ENCODE data around the gene USP2.
"Not testable (repeated sequence)": the region's sequence is repeated elsewhere in the genome, so short reads cannot be mapped to it uniquely, and the experiment has no call there.

The USP2 gene

DNA sequence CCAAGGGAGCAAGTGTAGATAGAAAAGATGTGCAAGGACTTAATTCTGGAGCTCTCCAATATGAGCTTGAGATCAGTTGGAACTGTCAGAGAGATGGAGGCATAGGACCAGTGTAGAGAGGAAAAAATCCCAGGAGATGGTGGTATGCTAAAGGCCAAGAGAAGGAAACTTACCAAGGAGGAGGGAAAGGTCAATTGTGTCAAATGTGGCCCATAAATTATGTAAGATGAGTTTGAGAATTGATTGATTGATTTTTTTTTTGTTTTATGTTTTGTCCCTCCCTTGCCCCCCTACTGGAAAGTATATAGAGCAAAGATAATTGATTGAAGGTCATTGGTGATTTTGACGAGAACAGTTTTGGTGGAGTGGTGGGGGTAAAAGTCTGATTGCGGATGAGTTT lies 2.8 kb upstream of the USP2 start:
- no peak overlapping the region for H3K4me3 ChIP-seq (ENCODE audit: low read depth in 1 of 2, low read length in 2 of 2)
- no peak overlapping the region for H3K9ac ChIP-seq (ENCODE audit: low read length)
- H3K36me3 ChIP-seq (ENCODE audit: insufficient read depth, low read length), result no peaks in the 10 kb centered on the region
- peaks cover 17% of the 10 kb centered on the region for H3K4me1 ChIP-seq (ENCODE audit: insufficient read depth, low read length)
- H3K9me3 ChIP-seq (ENCODE audit: low read length), result no peaks in the 10 kb centered on the region
- no peaks in the 10 kb centered on the region for H3K27me3 ChIP-seq (ENCODE audit: control insufficient read depth in 1 of 2, insufficient read depth in 2 of 2, low read length in 2 of 2)
- no peak overlapping the region for H3K27ac ChIP-seq (ENCODE audit: low read depth, low read length)

DNA sequence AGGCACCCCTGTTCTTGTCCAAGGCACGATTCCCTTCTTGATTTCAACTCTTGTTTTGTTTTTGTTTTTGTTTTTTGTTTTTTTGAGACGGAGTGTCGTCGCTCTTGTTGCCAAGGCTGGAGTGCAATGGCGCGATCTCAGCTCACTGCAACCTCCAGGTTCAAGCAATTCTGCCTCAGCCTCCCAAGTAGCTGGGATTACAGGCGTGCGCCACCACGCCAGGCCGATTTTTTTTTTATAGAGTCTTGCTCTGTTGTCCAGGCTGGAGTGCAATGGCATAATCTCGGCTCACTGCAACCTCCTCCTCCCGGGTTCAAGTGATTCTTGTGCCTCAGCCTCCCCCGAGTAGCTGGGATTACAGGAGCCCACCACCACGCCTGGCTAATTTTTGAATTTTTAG lies 1.0 kb upstream of the USP2 start:
- not testable (repeated sequence) for H3K9me3 ChIP-seq (ENCODE audit: low read length); H3K9ac ChIP-seq (ENCODE audit: low read length); H3K36me3 ChIP-seq (ENCODE audit: insufficient read depth, low read length); H3K27ac ChIP-seq (ENCODE audit: low read depth, low read length); H3K27me3 ChIP-seq (ENCODE audit: control insufficient read depth in 1 of 2, insufficient read depth in 2 of 2, low read length in 2 of 2)
- Histone ChIP-seq H3K4me3 (ENCODE audit: low read depth in 1 of 2, low read length in 2 of 2) (peak overlapping the region in 1 of 2 donors; percentile 76), H3K4me1 (ENCODE audit: insufficient read depth, low read length) (peaks cover 17% of the 10 kb centered on the region)

DNA sequence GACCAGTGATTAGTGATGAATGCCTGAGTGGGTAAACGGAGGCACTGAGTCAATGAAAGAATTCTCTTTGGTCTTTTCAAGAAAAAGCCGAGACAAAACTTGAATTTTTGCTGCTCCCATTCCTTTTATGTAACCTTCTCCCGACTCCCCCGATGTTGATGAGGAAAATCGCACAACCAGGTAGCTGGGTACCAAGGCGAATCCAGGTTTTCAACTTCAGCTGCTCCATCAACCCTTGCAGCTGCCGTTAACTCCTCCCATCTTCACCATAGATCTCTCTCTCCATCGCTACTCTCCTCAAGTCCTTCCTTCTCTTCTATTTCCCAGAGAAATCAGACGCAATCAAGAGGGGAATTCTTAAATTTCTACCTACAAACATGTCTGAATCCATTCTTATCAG lies 611 bp upstream of the USP2 start:
- H3K27ac ChIP-seq (ENCODE audit: low read depth, low read length), result no peak overlapping the region
- H3K9ac ChIP-seq (ENCODE audit: low read length), result peak overlapping the region; percentile 40
- H3K9me3 ChIP-seq (ENCODE audit: low read length), result no peaks in the 10 kb centered on the region
- H3K27me3 ChIP-seq (ENCODE audit: control insufficient read depth in 1 of 2, insufficient read depth in 2 of 2, low read length in 2 of 2), result no peaks in the 10 kb centered on the region
- peaks cover 17% of the 10 kb centered on the region for H3K4me1 ChIP-seq (ENCODE audit: insufficient read depth, low read length)
- H3K36me3 ChIP-seq (ENCODE audit: insufficient read depth, low read length), result no peaks in the 10 kb centered on the region
- peak overlapping the region; percentile 21 to 76 for H3K4me3 ChIP-seq (ENCODE audit: low read depth in 1 of 2, low read length in 2 of 2)

DNA sequence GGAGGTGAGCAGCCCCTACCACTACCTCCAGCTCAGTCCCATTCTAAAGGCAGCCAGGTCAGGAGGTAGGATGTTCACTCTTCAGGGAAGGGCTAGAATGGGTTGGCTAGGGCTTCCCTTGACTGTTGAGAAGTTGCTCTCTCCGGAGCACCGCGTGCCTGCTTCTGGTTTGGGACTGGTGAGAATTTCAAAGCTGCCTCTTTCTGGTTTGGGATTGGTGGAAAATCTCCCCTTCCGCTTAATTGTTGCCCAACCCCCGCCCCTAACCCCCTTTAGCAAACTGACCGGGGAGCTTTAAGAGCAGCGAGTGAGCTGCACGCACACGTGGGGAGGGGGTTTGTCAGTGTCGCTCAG lies 686 bp downstream of the USP2 start:
- no peaks in the 10 kb centered on the region for H3K9me3 ChIP-seq (ENCODE audit: low read length)
- no peaks in the 10 kb centered on the region for H3K36me3 ChIP-seq (ENCODE audit: insufficient read depth, low read length)
- peak overlapping the region; percentile 69 for H3K9ac ChIP-seq (ENCODE audit: low read length)
- H3K4me1 ChIP-seq (ENCODE audit: insufficient read depth, low read length), result peaks cover 26% of the 10 kb centered on the region
- H3K4me3 ChIP-seq (ENCODE audit: low read depth in 1 of 2, low read length in 2 of 2), result peak overlapping the region; percentile 34 to 76
- peak overlapping the region; percentile 9 for H3K27ac ChIP-seq (ENCODE audit: low read depth, low read length)
- H3K27me3 ChIP-seq (ENCODE audit: control insufficient read depth in 1 of 2, insufficient read depth in 2 of 2, low read length in 2 of 2), result no peaks in the 10 kb centered on the region

DNA sequence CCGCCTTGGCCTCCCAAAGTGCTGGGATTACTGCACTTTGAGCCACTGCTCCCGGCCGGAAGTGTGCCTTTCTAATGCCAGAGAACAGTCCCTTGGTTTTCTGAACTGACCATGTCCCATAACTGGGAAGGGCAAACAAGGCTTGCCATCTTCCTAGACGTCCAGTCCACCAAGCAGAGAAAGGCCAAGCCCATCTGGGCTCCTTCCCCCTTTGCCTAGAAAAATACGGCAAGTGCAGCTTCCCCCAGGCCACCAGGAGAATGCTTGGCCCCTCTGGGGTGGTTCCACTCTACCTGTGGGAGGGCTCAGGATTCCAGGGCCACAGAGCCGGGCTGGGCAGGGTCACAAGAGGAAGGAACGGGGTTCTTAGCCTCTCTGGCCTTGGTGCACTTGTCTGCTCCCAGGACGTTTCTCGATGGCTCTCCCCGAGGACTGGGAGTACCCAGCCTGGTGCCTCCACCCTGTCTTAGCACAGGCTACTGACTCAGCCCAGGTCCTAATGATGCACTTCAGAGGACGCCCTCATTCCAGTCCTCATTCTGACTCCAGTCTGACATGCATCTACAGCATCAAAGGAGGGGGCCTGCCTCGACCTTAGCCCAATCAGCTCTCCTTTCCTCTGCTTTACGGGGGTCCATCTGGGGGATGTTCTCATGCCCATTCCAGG lies 1.2 kb downstream of the USP2 start:
- H3K27me3 ChIP-seq (ENCODE audit: control insufficient read depth in 1 of 2, insufficient read depth in 2 of 2, low read length in 2 of 2), result no peaks in the 10 kb centered on the region
- H3K27ac ChIP-seq (ENCODE audit: low read depth, low read length), result no peak overlapping the region
- peaks cover 30% of the 10 kb centered on the region for H3K4me1 ChIP-seq (ENCODE audit: insufficient read depth, low read length)
- no peaks in the 10 kb centered on the region for H3K9me3 ChIP-seq (ENCODE audit: low read length)
- peak overlapping the region; percentile 34 to 76 for H3K4me3 ChIP-seq (ENCODE audit: low read depth in 1 of 2, low read length in 2 of 2)
- H3K9ac ChIP-seq (ENCODE audit: low read length), result no peak overlapping the region
- H3K36me3 ChIP-seq (ENCODE audit: insufficient read depth, low read length), result no peaks in the 10 kb centered on the region

DNA sequence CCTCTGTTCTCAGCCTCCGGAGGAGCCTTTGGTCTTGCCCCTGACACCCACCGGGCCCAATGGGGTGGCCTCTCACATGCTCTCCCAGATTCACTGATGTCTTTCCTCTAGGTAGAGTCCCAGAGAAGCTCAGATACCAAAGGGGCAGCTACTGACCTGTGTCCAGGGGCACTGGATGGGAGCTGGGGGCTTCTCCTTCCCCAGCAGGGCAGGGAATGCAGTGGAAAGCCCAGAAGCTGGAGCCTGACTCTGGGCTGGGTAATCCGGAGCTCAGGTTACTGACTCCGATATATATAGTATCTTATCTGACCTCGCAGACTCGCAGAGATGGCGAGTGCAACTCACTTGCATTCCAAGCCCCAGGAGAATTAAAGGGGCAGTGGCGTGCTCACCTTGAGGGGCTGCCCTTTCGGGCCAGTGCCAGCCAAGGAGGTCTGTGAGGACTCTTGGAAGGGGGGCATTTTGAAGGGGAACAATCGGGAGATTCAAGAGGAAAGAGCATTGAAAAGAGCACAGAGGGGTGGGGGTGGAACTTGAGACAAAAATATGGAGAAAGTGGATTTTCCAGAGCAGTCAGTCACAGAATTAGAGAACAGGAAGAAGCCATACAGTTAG lies 2.5 kb downstream of the USP2 start:
- H3K9ac ChIP-seq (ENCODE audit: low read length), result no peak overlapping the region
- no peak overlapping the region for H3K27ac ChIP-seq (ENCODE audit: low read depth, low read length)
- no peaks in the 10 kb centered on the region for H3K36me3 ChIP-seq (ENCODE audit: insufficient read depth, low read length)
- H3K9me3 ChIP-seq (ENCODE audit: low read length), result no peaks in the 10 kb centered on the region
- H3K27me3 ChIP-seq (ENCODE audit: control insufficient read depth in 1 of 2, insufficient read depth in 2 of 2, low read length in 2 of 2), result no peaks in the 10 kb centered on the region
- H3K4me3 ChIP-seq (ENCODE audit: low read depth in 1 of 2, low read length in 2 of 2), result no peak overlapping the region
- H3K4me1 ChIP-seq (ENCODE audit: insufficient read depth, low read length), result peaks cover 41% of the 10 kb centered on the region

DNA sequence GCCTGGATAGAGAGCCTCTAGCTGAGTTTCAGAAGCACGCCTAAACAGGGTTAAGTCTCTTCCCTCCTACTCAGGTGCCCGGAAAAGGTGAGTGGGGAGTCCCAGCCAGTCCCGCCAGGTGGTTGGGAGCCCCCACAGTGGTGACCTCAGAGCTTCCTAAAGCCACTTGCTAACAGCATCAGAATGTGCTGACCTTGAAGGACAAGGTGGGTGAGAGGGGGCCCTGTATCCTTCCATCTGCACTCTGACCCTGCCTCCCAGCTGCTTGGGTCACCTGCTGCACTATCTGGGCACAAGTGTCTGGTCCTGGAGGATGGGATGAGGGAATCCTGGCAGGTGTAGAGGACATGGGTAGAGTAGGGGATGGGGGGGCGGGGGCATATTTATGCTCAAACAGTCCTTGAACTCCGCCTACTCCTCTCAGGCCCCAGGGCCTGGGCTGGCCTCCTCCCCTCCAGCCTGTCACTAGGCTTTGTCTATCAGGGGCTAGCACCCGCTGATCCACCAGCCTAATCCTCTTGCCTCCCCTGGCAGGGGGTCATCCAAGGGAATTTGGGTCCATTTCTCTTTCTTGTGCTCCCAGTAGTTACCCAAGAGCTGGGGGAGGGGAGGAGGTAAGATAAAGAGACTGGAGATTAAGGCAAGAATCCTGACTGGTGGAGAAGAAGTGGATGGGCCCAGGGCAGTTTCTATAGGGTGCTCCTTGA lies 3.4 kb downstream of the USP2 start:
- no peak overlapping the region for H3K27ac ChIP-seq (ENCODE audit: low read depth, low read length)
- peaks cover 45% of the 10 kb centered on the region for H3K4me1 ChIP-seq (ENCODE audit: insufficient read depth, low read length)
- no peaks in the 10 kb centered on the region for H3K36me3 ChIP-seq (ENCODE audit: insufficient read depth, low read length)
- H3K4me3 ChIP-seq (ENCODE audit: low read depth in 1 of 2, low read length in 2 of 2), result no peak overlapping the region
- no peaks in the 10 kb centered on the region for H3K27me3 ChIP-seq (ENCODE audit: control insufficient read depth in 1 of 2, insufficient read depth in 2 of 2, low read length in 2 of 2)
- no peak overlapping the region for H3K9ac ChIP-seq (ENCODE audit: low read length)
- no peaks in the 10 kb centered on the region for H3K9me3 ChIP-seq (ENCODE audit: low read length)

DNA sequence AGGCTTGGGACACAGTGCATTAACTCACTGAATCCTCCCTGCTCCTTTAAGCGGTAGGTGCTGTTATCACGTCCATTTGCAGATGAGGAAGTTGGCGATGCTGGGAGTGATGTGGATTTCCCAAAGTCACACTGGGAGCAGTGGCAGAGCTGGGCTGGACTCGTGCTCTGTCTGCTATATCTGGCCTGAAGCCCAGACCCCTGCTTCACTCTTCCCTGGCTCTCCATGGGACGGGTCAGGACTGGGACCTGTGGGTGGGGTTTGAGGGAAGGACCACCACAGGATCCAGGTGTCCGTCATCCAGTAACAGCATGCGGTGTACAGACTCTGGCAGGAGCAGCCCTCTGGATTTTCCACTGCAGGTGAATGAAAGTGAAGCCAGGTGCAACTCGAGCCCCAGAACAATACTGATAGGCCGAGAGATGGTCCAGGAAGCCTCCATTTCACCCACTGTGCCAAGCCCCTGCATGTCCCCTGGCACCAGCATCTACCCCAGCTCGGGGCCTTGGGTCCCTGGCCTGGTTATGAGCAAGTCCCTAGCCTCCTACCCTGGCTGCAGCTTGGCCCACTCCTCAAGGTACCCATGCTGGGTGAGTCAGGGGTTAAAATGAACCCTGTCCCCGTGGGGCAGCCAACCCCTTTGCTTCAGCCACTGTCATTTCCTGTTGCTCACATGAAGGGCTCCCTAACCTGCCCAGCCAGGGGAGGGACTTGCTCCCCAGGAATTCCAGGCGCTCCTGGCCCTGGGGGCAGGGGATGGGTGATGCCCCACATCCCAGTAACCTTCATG lies 4.2 kb downstream of the USP2 start:
- Histone ChIP-seq H3K9ac (ENCODE audit: low read length) (no peak overlapping the region), H3K4me3 (ENCODE audit: low read depth in 1 of 2, low read length in 2 of 2) (no peak overlapping the region), H3K27ac (ENCODE audit: low read depth, low read length) (peak overlapping the region; percentile 44), H3K4me1 (ENCODE audit: insufficient read depth, low read length) (peaks cover 44% of the 10 kb centered on the region), H3K9me3 (ENCODE audit: low read length) (no peaks in the 10 kb centered on the region), H3K27me3 (ENCODE audit: control insufficient read depth in 1 of 2, insufficient read depth in 2 of 2, low read length in 2 of 2) (no peaks in the 10 kb centered on the region), H3K36me3 (ENCODE audit: insufficient read depth, low read length) (no peaks in the 10 kb centered on the region)

DNA sequence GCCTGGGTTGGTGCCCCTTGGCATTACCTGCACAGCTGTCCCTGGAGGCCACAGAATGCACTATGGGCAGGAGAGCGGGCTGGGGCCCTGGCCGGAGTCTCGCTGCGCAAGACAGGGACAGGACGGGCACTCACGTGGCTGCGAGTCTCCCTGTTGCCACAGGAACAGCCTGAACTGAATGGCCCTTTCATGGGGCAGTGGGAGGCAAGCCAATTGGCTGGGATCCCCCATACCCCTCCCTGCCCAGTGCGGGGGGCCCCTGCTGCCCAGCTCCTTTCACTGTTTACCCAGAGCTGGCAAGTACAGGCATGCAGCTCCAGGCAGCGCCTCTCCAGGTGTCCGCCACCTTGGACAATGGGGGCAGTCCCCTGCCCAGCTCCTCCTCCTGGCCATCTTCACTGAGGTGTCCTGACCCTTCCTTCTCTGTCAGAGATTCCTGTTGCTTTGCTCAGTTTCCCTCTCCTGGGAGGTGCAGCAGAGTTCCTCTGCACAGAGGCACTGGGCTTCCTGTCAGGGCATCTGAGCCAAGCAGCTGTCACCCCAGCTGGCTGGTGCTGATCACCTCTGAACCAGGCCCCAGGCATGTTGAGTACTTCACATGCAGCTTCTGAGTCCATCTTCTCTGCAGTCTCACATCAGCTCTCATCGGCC lies 5.2 kb downstream of the USP2 start:
- H3K4me3 ChIP-seq (ENCODE audit: low read depth in 1 of 2, low read length in 2 of 2), result peak overlapping the region in 1 of 2 donors; percentile 19
- H3K4me1 ChIP-seq (ENCODE audit: insufficient read depth, low read length), result peaks cover 45% of the 10 kb centered on the region
- H3K9ac ChIP-seq (ENCODE audit: low read length), result no peak overlapping the region
- H3K27me3 ChIP-seq (ENCODE audit: control insufficient read depth in 1 of 2, insufficient read depth in 2 of 2, low read length in 2 of 2), result no peaks in the 10 kb centered on the region
- no peaks in the 10 kb centered on the region for H3K36me3 ChIP-seq (ENCODE audit: insufficient read depth, low read length)
- H3K27ac ChIP-seq (ENCODE audit: low read depth, low read length), result peak overlapping the region; percentile 70
- H3K9me3 ChIP-seq (ENCODE audit: low read length), result no peaks in the 10 kb centered on the region

DNA sequence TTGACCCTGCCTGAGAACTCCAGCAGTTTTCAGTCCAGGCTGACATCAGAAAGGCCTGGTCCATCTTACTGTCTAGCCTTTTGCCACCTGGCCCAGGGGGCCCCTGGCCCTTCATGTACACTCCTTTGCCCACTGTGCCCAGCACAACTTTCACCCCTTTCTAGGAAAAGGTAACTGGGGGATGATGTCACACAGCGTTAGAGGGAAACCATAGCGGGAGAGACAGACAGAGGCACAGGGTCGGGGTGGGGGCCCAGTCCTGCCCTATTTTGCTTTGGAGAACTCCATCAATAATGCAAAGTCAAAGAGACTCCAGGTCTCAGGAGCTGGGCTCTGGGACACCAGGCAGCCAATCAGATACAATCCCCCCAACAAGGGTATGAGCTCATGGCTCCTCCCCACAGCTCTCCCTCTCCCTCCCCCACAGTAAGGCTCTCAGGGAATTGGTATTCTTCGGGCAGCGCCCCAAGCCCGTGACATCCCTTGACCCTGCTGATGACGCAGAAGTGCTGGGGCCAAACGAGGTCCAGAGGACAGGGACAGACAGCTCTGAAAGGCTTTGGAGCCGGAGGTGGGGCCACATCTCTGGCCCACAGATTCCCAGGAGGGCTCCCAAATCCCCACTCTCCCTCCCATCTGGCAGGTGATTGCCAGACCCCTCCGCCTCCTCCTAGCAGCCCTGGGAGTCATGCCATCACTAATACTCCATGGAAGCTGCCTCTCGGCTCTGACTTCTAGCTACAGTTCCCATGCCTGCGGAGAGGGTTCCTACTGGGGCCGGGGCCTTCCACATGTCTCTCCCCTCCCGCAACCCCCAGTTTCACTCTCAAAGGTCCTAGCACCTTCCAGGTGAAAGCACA lies 5.9 kb downstream of the USP2 start:
- no peaks in the 10 kb centered on the region for H3K27me3 ChIP-seq (ENCODE audit: control insufficient read depth in 1 of 2, insufficient read depth in 2 of 2, low read length in 2 of 2)

More for the DNA sequence above, 5.9 kb downstream of the USP2 start:
- H3K9ac ChIP-seq (ENCODE audit: low read length), result peak overlapping the region; percentile 40
- peak overlapping the region in 1 of 2 donors; percentile 19 for H3K4me3 ChIP-seq (ENCODE audit: low read depth in 1 of 2, low read length in 2 of 2)
- no peaks in the 10 kb centered on the region for H3K9me3 ChIP-seq (ENCODE audit: low read length)
- no peaks in the 10 kb centered on the region for H3K36me3 ChIP-seq (ENCODE audit: insufficient read depth, low read length)
- H3K4me1 ChIP-seq (ENCODE audit: insufficient read depth, low read length), result peaks cover 45% of the 10 kb centered on the region
- H3K27ac ChIP-seq (ENCODE audit: low read depth, low read length), result peak overlapping the region; percentile 70
